EL (cell line): Measurements from ENCODE around the gene DZANK1.
"Not testable (repeated sequence)": the region's sequence is repeated elsewhere in the genome, so short reads cannot be mapped to it uniquely, and the experiment has no call there.

Source experiments
- DNase-seq: peaks from one replicate; pipeline ENCODE4 v3.0.0-alpha.2; 2016

Gene DZANK1

GRCh38 chr20:18375551-18375950 is 91.3 kb downstream of the DZANK1 start:
- DNase-seq = not testable (repeated sequence)

GRCh38 chr20:18372296-18372695 is 94.5 kb downstream of the DZANK1 start:
- no peak for DNase-seq

GRCh38 chr20:18364768-18365167 is 102.1 kb downstream of the DZANK1 start:
- no peak for DNase-seq

- no peak for DNase-seq
These were observed 103.1 kb downstream of the DZANK1 start for GRCh38 chr20:18363708-18364107.

- no peak for DNase-seq
These were observed 103.9 kb downstream of the DZANK1 start for GRCh38 chr20:18362916-18363315.

- DNase-seq = no peak
These were observed 105.2 kb downstream of the DZANK1 start for GRCh38 chr20:18361678-18362077.

- no peak for DNase-seq
These were observed 106.2 kb downstream of the DZANK1 start for GRCh38 chr20:18360635-18361034.

GRCh38 chr20:18359854-18360253 is 107.0 kb downstream of the DZANK1 start:
- DNase-seq = no peak

- not testable (repeated sequence) for DNase-seq
These were observed 117.1 kb downstream of the DZANK1 start for GRCh38 chr20:18349749-18350148.
